ENCODE measurements around the gene FUT3.

- TF ChIP-seq POLR2A (IDR thresholded peaks at IDR 0.05; ENCODE audit: low read depth, low read length) (no peak), POLR2AphosphoS5 (IDR thresholded peaks at IDR 0.05; ENCODE audit: low read depth, low read length) (no peak), TAF1 (IDR thresholded peaks at IDR 0.05; ENCODE audit: low read depth, low read length) (no peak), SPI1 (IDR thresholded peaks at IDR 0.05; ENCODE audit: low read depth, low read length) (no peak), POU2F2 (IDR thresholded peaks at IDR 0.05; ENCODE audit: low read depth, low read length) (no peak), PAX5 (IDR thresholded peaks at IDR 0.05; ENCODE audit: insufficient read depth, low read length, severe bottlenecking) (no peak)
Measured at GRCh38 chr19:5873617-5874199, 22.5 kb upstream of the FUT3 start.
